HCEC 1CT (cell line): Measurements from ENCODE around the gene SUN5.

Source experiments
- DNase-seq: peaks from one replicate; pipeline ENCODE4 v3.0.0-alpha.2; 2017

Gene SUN5

DNA sequence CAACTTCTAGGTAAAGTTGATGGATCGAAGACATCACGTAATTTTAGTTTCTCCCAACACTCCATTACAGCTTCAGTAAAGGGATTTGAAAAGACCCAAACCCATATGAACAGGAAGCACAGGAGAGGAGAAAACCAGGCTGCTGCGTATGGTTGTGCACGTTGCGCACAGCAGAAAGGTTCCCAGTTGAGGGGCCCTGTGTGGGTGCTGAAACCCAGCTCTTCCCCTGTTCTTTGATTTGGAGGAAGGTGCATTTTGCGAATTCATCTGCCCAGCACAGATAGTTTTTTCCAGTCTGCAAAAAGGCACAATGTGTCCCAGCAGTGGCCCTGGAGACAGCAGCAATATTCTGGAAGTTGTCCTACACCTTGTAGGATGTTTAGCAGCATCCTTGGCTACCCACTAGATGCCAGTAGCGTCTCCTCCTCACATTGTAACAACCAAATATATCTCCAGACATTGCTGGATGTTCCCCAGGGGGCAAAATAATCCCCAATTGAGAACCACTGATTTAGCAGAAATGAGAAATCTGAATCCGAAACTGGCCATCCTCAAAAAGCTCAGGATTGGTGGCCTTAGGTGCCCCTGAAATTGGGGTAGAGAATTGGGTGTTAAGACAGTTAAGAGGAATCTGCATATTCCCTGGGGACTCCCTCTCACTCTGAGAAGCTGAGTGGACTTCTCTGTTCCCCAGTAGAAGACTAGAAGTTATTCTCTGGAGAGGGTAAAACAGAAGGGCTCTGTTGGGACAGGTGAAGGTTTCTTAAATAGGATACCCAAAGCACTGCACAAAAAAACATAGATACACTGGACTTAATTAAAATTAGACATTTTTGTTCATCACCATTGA lies 12.2 kb downstream of the SUN5 start:
- DNase-seq: no peak

DNA sequence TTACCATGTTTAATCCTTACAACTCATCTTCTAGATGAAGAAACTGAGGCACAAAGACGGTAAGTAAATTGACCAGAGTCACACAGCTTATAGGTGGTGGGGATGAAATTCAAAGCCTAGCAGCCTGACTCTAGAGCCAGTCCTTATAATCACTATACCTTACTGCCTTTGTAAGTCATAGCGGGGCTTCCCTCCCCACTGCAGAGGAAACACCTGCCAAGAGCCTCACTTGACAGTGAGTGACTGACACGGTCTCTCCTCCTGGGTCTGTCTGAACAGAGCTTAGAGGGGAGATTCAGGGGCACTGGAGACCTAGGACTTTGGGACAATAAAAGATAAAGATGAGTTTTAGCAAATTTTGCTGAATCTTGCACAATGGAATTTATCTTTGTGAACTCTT lies 12.8 kb downstream of the SUN5 start:
- DNase-seq: no peak

DNA sequence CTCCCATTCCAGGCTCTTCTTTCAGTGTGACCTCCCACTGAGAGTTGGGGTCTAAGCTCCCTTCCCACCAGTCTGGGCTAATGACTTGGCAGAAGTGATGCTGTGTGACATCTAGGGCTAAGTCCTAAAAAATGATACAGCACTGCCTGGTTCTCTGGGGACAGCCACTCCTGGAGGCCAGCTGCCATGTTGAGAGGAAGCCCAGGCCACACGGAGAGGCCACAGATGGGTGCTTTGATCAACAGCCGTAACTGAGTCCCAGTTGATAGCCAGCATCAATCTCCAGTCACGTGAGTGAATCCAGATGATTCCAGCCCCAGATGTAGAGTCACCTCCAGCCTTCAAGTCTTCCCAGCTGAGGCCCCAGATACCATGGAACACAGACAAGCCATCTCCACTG lies 13.8 kb downstream of the SUN5 start:
- no peak for DNase-seq

DNA sequence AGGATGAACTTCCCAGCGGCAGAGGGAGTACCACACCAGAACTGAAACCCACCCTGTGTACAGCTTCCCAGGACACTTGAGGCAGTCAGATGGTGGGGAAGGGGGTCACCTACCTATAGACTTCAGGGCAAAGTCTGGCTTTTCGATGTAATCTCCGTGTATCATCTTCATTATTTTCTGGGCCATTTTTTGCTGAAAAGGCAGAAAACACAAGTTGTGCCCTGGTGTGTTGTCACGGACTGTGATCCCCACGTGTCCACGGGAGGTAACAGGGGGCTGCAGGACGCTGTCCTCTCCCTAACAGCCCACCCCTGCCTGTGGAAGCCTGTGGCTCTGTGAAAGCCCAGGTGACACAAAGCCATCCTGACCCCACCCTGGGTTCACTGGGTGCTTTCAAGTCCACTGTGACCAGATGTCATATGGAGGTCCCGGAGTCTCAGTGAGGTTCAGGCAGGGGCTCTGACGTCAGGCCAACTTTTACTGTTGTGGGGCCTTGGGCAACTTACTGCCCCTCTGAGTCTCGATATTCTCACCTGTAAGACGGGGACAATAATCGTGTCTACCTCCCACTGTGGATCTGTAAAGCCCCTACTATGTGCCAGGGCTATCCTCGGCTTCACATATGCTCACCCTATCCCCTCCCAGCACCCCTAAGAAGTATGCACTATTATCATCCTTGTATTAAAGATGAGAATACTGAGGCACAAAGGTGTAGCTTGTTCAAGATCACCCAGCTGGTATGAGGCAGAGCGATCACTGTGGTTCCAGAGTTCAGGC lies 14.5 kb downstream of the SUN5 start:
- DNase-seq: no peak

DNA sequence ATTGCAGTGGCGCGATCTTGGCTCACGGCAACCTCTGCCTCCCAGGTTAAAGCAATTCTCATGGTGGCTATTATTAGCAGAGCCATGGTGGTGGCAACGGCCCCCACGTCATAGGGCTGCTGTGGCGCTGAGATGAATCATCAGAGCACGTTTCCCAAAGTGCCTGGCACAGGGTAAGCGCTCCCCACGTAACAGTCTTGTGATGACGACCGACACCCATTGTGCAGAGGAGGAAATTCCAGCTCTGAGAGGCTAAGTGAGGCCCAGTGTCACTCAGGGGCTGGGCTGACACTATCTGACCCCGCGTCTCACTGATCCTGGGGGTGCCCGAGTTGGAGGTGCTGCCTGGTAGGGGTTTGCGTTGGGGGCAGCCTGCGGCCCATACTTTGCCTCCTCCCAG lies 16.2 kb downstream of the SUN5 start:
- DNase-seq: no peak

DNA sequence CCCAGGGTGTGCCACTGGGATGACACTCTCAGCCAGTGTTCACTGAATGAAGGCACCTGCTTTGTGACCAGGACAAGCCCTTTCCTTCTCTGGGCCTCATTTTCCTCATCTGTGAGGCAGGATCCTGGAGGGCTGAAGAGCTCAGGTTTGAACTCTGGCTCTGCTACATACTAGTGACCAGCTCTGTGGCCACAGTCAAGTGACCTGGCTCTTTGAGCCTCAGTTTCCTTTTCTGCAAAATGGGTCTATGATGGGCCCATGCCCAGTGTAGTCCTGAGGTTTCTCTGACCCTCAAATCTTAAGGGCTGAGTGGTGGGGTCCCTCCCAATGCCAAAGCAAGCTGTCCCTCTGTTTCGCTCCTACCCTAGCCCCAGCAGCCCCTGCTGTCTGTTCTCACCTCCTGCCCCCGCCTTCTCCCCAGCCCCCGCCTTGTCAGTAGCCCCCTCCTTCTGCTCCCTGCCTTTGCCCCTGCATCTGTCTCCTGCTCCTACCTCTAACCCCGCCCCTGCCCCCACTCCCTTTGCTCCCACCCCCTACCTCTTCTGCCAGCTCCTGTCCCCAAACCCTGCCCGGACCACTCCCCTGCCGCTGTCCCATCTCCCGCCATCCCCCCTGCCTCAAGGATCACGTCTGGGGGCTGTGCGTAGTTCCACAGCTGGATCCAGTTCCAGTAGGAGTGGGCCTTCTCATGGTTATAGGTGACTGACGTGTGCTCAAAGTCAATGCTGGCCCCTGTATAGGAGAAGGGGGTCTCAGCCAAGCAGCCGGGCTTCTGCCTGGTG lies 17.0 kb downstream of the SUN5 start:
- DNase-seq: no peak

DNA sequence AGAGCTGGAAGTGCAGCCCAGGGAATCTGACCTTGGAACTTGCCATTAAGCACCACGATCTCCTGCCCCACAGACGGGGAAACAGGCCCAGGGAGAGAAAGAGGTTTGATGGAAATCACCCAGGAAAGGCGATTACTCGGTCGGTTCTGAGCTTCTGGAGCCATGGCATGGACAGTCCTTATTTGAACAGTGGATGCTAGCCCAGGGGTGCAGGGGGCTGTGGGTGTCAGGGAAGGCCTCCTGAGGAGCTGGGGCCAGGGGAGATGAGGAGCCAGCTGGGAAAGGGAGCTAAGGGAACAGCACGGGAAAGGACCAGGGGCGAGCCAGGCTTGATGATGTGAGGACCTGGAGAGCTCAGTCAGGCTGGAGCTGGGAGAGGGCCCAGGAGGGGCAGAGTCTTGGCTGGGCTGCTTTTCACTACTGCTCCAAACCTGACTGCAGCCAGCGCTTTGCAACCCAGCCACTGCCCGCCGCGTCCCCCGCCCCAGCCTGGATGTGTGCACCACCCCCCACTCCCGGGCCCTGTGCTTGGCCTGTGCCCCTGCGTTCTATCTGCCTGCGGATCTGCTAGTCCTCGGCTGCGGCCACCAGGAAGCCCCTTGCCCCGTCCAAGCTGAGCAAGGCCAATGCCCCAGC lies 17.8 kb downstream of the SUN5 start:
- DNase-seq: no peak

DNA sequence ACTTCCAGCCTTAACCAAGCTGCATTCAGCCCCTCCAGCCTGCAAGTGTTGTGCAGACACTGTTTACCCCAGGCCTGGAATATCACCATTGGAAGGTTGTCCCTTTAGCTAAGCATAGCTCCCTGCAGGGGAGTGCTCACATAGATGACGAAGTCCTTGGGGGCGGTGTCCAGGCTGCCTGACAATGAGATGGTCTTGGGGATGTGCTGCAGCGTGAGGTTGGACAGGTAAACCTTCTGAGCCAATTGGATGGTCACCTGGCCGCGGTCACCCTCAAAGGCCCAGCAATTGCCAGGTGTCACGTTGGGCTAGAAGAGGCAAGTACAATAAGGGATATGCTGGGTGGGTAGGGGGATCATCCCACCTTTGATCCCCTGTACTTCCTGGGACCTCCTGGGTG lies 18.6 kb downstream of the SUN5 start:
- DNase-seq: no peak

DNA sequence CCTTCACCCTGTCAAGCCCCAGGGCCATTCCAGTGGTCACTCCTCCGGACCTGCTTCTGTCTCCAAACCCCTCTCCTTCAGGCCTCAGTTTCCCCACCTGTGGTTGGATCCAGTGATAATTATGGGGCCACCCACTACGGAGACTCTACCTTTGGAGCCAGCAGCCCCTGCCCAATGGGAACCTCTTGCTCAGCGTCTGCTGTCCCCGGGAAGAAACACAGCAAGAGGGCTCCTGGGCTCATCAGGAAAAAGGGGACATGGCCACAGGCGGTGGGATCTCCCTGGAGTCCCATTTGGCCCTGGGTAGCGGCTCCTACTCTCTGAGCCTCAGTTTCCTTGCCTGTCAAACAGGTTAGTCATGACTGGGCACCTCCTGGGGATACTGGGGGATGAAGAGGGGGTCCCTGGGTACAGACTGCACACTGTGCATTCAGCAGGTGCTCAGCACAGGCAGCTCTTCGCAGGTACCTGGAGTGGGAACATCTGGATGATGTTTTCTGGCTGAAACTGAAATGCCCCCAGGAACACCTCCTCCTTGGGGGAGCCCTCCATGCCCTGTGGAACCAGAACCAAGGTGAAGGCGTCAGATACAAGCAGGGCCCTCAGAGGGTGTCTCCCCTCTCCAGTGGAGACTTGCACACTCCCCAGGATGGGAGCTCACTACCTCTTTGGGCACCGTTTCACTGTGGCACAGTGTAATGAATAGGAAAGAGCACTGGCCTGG lies 19.4 kb downstream of the SUN5 start:
- no peak for DNase-seq

DNA sequence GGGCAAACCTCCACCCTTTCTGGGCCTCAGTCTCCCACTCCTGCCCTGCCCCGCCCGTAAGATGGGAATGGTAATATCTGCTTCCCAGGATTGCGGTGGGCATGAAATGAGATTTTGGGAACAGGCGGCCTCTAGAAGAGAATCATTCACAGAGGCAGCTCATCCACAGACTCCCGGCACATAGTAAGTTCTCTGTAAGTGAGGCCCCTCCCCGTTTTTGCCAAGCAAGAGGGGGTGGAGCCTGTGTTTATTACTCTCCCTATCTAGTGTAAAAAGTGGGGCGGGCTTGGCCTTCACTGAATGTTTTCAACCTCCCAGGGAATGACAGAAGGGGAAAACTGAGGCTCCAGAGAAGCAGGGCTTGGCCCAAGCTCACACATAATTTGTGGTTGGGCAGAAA lies 20.0 kb downstream of the SUN5 start:
- DNase-seq: no peak

DNA sequence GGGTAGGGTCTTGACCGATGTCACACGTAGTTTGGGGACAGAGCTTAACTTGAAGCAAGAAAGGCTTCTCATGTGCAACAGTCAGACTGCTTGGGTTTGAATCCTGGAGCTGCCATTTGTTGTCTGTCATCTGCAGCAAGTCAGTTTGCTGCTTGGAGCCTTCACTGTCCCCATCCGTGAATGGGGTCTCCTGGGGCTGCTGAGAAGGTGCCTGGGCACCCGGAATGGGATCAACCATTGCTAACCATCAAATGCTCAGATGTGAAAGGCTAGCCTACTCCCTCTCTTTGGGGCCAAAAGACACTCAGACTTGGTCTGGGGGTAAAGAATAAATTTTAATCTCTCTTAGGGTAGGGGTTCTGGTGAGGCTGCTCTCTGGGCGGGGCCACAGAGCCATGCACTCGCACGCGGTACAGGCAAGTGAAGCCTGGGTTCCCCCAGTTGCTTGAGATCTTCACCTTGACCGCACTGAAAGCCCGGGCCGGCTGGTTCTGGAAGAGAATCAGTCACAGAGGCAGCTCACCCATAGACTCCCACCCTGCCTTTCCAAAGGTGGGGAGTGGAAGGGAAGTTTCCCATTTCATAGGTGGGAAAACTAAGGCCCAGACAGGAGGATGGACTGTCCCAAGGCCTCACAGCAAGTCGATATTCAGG lies 20.6 kb downstream of the SUN5 start:
- DNase-seq: no peak

DNA sequence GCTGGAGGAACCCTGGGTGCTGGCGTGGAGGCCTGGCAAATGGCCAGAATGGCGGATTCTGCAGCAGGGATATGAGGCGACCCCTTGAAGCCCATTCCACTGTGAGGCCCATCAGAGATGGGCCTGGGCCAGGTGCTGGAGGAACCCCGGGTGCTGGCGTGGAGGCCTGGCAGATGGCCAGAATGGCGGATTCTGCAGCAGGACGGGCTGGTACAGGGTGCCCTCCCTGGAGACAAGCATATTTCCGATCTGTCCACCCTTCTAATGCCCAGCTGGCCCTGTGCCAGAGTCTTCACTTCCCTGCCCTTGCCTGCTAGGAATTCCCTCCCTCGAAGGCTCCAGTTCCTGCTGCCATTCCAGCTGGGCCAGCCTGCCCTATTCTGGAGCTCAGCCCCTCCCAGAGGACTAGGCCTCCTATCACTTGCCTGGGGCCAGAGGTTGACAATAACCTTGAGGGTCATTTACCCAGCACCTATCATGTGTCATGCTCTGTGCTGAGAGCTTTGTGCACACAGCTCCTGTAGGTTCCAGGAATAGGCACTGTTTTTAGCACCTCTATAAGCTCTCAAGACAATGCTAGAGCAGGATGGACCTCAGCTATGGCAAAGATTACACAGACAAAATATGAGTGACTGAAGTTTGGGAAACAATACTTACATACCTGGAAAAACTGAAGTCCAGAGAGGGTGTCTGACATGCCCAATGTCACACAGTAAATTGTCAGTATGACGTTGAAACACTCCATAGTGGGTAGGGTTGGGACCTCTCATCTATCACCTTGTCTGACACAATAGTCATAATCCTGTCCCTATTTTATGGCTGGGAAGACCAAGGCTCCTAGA lies 21.4 kb downstream of the SUN5 start:
- no peak for DNase-seq

DNA sequence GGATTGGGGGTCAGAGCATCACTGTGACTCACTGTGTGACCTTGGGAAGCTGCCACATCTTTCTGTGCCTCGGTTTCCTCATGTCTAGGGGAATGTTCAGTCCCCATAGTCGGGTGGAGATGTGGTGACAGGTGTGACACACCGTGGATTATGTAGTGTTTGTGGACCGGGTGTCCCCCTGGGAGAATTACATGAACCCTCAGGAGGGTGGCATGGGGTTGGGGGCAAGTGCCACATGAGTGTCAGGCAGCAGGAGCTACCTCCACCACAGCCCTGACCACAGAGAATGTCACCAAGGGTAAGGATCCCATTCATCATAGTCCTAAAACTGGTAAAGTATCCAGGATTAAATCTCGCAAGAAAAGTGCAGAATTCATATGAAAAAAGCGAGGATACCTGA lies 23.2 kb downstream of the SUN5 start:
- no peak for DNase-seq

DNA sequence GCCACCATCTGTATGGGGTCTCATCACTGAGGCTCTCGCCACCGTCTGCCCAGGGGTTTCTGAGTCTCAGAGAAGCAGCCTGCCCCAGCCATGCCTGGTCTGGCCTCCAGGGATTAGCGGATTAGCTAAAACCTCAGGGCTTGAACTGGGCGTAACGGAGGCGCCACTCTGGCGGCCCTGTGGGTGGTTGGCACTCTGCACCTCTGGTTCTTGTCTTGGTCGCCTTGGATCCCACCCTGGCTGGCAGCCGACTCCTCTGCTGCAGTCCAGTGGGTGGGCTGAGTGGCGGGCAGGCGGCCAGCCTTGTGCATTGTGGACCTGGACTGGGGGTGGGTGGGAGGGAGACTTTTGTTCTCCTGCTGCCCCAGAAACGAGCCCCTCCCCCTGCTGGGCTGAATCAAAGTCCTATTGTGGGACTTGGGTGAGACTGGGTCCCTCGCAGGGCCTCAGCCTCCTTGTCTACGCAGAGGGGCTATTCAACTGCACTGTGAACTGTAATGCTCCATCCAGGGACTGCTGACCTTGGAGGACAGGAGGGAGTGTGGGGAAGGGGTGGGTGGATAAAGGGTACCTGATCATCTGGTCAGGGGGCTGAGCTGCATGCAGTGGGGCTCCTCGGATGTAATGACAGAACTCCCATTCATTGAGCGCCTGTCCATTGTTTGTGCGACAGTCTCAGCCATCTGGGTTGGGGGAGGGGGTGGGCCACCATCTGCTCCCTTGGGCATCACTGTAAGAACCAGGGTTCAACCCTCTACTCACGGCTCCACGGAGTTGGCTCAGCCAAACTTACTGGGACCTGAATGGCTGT lies 23.9 kb downstream of the SUN5 start:
- DNase-seq: no peak

DNA sequence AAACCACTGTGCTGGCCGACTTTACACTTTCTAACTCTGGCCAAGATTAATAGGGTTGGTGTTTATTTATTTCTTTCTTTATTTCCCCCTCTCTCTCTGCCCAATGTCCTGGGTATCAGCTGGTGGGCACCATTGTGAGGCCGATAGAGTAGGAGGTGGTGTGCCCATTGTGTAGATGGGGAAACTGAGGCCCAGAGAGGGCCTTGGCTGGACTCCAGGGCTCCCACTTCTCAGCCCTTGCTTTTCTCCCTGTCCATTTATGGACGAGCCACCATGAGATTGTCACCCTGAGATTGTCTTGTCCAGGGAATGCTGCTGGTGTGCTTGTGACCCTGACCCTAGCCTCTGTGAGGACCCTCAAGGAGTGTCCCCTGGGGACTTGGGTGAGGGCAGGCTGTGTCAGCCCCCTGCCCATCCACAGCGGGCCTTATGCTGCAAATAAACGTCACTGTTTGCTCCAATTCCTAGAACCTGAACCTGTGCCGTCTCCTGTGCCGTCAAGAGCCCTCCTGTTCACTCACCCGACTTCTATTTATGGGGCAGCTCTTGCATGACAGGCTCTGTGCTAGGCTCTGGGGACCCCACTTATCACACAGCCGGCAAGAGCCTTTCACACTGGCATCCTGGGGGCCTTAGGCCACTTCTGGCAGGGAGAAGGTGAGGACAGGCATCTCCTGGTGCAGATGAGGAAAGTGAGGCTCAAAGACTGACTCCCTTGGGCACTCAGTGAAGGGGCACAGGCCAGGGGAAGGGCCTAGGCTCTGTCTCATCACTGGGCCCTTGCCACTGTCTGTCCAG lies 24.8 kb downstream of the SUN5 start:
- no peak for DNase-seq

DNA sequence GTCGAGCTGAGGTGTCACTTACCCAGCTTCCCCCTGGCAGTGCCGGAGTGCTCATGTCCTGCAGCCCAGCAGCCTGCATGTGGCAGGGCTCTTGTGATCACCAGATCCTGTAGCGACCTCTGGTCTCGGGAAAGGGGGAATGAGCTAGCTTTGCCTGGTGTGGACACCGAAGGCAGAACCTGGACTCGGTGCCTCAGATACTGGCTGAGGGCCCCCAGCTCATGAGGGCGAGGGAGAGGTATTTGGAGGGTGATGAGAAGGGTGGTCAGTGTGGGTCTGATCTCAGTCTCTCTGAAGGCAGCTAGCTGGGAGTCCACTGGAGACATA lies 26.3 kb downstream of the SUN5 start:
- no peak for DNase-seq

DNA sequence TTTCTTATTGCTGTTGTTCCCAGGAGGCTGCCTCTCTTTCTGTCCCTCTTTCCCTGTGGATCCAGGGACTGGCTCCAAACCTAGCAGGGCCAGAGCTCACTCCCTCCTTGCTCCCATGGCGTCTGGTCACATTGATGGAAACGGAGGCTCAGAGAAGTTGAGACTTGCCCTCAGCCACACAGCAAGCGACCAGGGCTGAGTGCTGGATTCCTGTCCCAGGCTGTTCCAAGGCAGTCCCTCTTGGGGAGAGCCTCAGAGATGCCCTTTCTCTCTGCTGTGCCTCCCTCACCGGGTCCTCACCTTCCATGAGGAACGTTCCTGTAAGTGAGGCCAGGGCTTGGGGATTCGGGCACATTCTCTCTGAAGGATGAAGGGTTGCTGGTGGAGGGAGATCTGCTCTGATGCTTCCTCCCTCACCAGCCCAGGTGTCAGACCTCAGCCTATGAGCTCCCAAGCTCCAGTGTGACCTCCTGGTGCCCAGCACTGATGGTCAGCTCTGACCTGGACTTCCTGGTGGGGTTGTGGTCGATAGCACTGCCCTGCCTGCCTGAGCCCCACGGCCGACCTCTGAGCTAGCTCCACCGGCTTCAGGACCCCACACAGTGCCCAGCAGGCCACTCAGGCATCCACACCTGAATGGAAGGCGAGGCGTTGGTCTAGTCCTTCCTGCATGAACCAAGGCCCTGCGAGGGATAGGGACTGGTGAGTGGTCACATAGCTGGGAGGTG lies 26.8 kb downstream of the SUN5 start:
- DNase-seq: no peak

DNA sequence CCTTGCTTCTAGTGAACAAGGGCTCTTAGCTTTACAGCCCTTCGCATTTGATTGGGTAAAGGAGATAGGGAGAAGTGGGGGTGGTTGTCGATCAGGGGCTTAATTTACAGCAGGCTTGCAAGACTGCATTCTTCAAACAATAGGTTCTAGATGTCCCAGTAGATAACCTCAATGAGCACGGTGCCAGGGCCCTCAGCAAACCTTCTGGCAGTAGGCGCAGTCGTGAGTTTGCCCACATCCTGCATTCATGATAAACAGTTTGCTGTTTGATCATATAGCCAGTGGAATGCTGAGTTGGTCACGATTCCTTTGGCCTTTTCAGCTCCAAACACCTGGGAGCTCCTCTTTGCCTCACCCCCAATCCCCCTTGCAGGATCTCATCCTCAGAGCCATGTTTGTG lies 27.5 kb downstream of the SUN5 start:
- DNase-seq: no peak
